Suprapubic skin (tissue), 4 donors: ENCODE data around the gene HOXB8.

Experiments
- EP300 ChIP-seq: sonication (generic); formaldehyde crosslinking; IDR thresholded peaks from one replicate; pipeline ENCODE4 v1.6.1; 2017; ENCODE audit warnings: antibody characterized with exemption
- POLR2AphosphoS5 ChIP-seq, 3 donors: sonication (generic); formaldehyde crosslinking; IDR thresholded peaks; one replicate each; pipeline ENCODE4 v1.6.1; 2017; ENCODE audit warnings: antibody characterized with exemption in 3 of 3

DNA sequence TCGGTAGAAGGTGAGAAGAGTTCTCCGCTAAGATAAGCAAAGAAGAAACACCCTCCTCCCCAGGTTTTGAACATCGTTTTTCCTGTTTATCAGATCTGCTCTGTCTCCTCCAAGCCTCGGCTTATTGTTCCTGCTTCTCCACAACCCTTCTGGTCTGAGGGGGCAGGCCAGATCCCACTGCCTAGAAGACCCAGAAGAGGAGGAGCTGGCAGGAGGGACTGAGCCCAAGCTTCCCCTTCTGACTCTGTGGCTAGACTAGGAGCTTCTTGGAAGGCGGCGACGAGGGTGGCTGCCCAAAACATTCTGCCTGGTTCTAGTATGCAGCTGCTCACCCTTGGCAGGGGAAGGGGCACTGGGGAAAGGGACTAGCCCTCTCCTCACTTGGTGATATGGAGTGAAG is 16.4 kb downstream of the HOXB8 start:
- no peak for TF ChIP-seq EP300
- no peak for TF ChIP-seq POLR2AphosphoS5 (IDR thresholded peaks at IDR 0.05)
